GM21737 (cell line): ENCODE measurements around the gene RANGAP1.

Source experiments
- ATAC-seq: cut with Tn5 transposase; IDR thresholded peaks from one replicate; pipeline ENCODE4 v1.9.1; 2021; ENCODE audit warnings: mild to moderate bottlenecking, moderate library complexity; ENCODE audit not compliant: unreplicated experiment

RANGAP1 gene

GRCh38 chr22:41238570-41239442 lies 47.2 kb downstream of the RANGAP1 start:
- ATAC-seq = no peak

- peak; percentile 77 for ATAC-seq
Observed at GRCh38 chr22:41237707-41238569, 48.0 kb downstream of the RANGAP1 start.

DNA sequence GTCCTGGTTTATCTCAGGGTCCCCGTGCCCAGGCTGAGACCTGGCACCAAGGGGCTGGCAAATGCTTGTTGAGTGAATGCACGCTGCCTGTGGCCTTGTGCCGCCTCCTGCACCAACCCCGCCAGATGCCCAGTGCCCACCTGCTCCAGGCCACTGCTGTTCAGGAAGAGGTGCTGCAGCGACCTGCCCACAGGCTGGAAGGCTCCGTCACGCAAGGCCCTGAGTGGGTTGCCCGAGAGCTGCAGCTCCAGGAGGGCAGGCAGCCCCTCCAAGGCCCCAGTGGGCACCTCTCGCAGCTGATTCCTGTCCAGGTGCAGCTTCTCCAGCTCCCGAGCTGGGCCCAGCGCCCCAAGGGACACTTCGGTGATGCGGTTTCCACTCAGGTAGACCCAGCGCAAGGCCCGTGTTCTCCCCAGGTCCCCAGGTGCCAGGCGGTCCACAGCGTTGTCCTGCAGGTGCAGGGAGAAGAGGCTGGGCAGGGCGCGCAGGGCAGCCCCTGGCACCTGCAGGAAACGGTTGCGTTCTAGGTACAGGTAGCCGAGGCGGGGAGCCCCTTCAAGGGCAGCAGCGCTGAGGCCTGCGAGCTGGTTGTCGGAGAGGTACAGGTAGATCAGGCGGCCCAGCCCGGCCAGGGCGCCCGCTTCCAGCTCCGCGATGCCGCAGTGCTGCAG lies 48.8 kb downstream of the RANGAP1 start:
- no peak for ATAC-seq

DNA sequence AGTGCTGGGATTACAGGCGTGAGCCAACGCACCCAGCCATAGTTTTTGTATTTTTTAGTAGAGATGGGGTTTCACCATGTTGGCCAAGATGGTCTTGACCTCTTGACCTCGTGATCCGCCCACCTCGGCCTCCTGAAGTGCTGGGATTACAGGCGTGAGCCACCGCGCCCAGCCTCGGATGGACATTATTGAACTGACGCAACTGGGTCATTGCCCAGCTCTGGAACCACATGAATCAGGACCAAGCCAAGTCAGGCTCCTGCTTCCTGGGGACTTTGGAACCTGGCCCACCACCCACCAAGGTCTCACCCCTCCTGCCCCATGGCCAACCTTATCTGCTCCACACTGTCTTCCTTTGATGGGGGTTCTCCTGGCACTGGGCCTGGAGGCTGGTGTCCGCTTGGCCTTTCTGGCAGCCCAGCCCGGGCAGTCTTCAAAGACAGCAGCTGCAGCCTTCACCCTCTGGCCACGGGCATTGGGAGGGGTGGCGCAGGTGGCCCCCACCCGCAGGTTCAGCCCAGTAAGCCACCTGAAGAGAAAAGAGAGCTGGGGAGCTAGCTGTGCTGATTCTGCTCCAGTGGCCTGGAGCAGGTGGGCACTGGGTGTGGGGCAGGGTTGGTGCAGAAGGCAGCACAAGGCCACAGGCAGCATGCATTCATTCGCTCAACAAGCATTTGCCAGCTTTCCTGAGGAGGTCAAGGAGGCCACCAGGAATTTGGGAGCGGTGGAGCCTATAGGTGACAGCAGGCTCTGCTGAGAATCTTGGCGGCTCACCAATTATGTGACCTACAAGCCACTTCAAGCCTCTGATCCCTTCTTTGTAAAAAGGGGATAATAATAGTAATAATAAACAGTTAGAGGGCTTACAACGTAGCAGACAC lies 50.9 kb downstream of the RANGAP1 start:
- ATAC-seq = no peak

DNA sequence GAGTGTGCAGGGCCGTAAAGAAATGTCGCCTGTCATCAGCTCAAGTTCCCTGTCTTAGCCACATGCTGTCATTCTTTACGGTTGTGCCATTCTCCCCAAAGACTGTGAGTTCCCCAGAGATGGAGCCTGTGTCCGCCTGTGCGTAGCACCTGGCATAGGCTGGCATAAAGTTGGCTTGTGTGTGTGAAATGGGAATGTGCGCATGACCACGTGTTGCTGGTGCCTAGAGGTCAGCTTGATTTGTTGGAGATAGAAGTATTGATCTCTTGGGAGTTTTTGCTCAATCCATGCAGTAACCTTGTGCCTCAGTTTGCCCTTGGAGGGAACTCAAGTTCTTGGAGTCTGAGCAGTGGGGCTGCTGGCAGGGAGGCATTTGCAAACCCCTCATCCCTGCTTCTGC lies 54.6 kb downstream of the RANGAP1 start:
- no peak for ATAC-seq

GRCh38 chr22:41230401-41230785 lies 55.6 kb downstream of the RANGAP1 start:
- ATAC-seq = no peak

GRCh38 chr22:41229730-41230400 lies 56.1 kb downstream of the RANGAP1 start:
- no peak for ATAC-seq

DNA sequence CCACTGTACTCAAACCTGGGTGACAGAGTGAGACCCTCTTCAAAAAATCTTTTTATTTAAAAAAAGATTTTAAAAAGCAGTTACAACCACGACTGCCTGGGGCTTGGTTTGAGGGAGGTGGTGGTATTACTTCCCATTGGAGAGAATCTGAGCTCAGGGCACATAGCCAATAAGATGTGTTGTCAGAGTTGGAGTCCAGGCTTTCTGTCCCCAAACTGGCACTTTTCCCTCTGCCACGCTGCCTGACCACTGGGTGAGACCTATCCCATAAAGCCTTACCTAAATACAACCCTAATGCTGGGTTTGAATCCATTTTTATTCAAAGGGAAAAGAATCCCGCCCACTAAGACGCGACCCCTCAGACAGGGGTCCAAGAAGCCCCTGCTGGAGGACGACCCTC lies 56.8 kb downstream of the RANGAP1 start:
- ATAC-seq = no peak

DNA sequence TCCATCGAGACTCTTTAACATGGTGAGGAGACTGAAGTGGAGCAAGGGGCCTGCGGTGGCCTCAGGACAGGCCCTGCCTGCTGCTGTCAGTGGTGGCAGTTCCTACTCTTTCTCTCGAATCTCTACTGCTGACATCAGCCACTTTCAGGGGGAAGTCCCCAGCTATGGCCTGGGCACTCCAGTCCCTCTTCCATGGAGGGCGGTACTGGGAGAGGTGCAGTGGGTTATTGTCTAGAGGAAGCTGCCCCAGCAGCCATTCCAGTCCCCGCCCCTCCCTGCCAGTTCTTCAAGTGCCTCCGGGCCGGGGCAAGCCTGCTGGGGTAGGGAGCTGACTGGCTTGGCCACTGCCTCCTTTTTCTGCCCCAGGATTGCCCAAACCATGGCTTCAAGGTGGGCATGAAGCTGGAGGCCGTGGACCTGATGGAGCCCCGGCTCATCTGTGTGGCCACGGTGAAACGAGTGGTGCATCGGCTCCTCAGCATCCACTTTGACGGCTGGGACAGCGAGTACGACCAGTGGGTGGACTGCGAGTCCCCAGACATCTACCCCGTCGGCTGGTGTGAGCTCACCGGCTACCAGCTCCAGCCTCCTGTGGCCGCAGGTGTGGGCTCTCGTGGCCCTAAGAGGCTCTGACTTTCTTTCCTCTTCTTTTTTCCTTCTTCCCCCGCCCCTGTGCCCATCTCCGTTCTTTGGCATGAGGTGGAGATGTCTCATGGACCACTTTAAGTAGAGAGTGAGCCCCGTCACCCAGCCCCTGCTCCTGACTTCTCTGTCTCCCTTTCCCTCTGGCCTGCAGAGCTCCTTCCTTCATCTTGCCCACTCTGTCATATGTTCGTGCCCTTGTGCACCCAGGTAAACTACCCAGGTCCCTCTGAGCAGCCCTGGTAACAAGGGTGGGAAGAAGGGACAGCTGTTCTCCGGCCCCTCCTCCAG lies 59.0 kb downstream of the RANGAP1 start:
- no peak for ATAC-seq

- ATAC-seq = no peak
Observed at GRCh38 chr22:41223535-41223934, 62.5 kb downstream of the RANGAP1 start.

GRCh38 chr22:41222846-41223507 lies 63.0 kb downstream of the RANGAP1 start:
- no peak for ATAC-seq

DNA sequence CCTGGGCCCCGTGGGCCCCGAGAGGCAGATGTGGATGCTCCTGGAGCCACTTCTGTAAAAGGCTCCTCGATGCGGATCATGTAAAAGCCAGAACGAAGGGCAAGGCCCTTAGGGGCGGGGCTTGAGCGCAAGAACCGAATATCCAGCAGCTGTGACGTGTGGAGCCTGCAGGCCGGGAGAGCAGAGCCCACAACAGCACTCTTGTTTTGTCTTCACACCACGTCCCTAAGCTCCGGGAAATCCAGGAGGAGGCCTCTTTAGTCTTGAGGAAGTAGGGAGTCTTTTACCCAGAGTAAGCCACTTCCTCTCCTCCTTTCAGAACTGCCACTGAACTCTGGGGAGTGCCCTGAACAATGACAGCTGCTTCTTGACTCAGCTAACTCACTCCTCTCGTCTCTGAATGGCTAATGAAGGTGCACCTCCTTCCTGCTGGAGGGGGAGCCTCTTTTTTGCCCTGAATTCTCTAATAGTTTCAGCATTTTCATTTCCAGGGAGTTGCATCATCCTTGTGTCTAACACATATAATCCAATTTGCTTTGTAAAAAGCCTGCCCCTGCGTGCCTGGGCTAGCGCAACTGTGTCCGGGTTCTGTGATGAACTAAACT lies 68.3 kb downstream of the RANGAP1 start:
- peak; percentile 66 for ATAC-seq

DNA sequence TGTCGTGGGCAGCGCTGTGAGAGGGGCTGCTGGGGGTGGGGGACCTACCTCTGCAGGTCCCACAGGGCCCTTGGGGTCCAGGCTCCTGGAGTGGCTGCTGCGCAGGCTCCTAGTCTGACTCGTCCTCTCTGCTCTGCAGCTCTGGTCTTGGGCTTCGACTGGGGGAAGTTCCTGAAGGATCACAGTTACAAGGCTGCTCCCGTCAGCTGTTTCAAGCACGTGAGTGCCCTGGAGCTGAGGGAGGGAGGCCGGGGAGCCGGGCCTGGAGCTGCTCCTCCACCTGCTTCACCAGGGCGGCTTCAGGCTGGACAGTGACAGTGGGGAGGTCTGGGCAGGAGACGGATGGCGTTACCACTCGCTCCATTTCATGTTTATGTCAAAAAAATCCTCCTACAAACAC lies 69.0 kb downstream of the RANGAP1 start:
- ATAC-seq = no peak

- ATAC-seq = no peak
Observed at GRCh38 chr22:41215926-41216325, 70.1 kb downstream of the RANGAP1 start.

GRCh38 chr22:41215409-41215808 lies 70.6 kb downstream of the RANGAP1 start:
- ATAC-seq = no peak

- no peak for ATAC-seq
Observed at GRCh38 chr22:41206719-41207118, 79.3 kb downstream of the RANGAP1 start.

GRCh38 chr22:41204992-41205900 lies 80.7 kb downstream of the RANGAP1 start, which contains the start of gene L3MBTL2:
L3MBTL2 (plus strand) TSS chr22:41205312; CDS start chr22:41205363, 51 bp downstream.
- ATAC-seq = peak; percentile 94
